ENCODE results near the gene KAT7. TPM values are rescaled to one million over a fixed set of nuclear protein-coding genes. Genes with fewer than 3 reads are reported as not detected.

KAT7 gene
- total and polyA plus RNA-seq, 2 of the 8 experiments (the other 6 are each of a cell fraction or from before 2014, with no cell fraction given) = 90.9 to 139 TPM

DNA sequence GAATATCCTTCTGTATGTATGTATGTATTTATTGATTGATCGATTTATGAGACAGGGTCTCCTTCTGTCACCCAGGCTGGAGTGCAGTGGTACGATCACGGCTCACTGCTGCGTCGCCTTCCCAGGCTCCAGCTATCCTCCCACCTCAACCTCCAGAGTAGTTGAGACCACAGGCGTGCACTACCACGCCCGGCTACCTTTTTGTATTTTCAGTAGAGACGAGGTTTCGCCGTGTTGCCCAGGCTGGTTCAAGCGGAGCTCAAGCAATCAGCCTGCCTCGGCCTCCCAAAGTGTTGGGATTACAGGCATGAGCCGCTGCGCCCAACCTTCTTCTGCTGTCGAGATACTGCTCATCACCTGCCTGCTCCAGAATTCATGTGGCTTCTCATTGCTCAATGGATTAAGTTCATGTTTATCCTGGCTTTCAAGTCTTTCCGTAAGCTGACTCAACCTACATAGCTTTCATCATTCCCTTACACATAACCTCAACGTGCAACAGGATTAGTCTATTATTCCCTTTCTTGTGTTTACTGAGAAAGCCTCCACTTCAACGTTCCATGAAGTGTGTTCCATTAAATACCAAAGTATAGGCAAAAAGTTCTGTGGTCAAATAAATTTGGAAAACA is 45.8 kb downstream of the KAT7 start:
- peaks cover 0 to 3% of the 10 kb centered on the region in 2 experiments for H4K20me1 ChIP-seq (replicated peaks in 1 of 2; ENCODE audit: control insufficient read depth in 1 of 2, insufficient read depth in 2 of 2, low read length in 2 of 2)
- ChIA-PET CTCF (ENCODE audit: partially characterized antibody) (interaction anchor here (0.7 to 2.0 kb wide), 3 partner anchors 10 to 173 kb away, joined by 3 to 8 read pairs (median 3); no protein-coding TSS in a partner anchor), POLR2A (ENCODE audit: partially characterized antibody) (interaction anchor here (1.4 to 2.2 kb wide), 5 partner anchors 9 to 71 kb away, joined by 3 to 6 read pairs (median 5); partner anchors contain the start of genes FAM117A and TAC4)
- no peak overlapping the region for H3K23ac ChIP-seq (ENCODE audit: insufficient read length)
- no peaks in the 10 kb centered on the region for H3K23me2 ChIP-seq (ENCODE audit: low read depth, low read length)
- H4K91ac ChIP-seq (replicated peaks; ENCODE audit: insufficient read length, low read length) = no peak overlapping the region
- H2AK5ac ChIP-seq (ENCODE audit: low read depth, low read length) = no peak overlapping the region
- H3K36me3 ChIP-seq (ENCODE audit: control insufficient read depth in 2 of 4, insufficient read depth in 4 of 4, low read length in 3 of 4) = peaks cover 0 to 27% (median 23%) of the 10 kb centered on the region in 4 experiments; a peak in 6 of 8 replicates
- H4K8ac ChIP-seq (ENCODE audit: extremely low read depth, insufficient read depth, low read length) = no peak overlapping the region; the same call in 1 of the 2 replicates
- no peak overlapping the region for H2BK15ac ChIP-seq (ENCODE audit: low read length)
- H3K9ac ChIP-seq (replicated peaks in 1 of 4; ENCODE audit: extremely low read depth in 1 of 4, low read depth in 3 of 4, low read length in 3 of 4) = no peak overlapping the region
- no peak overlapping the region for H3K4ac ChIP-seq (replicated peaks; ENCODE audit: insufficient read length, low read depth, low read length)
- no peaks in the 10 kb centered on the region for H3K4me1 ChIP-seq (replicated peaks in 1 of 4; ENCODE audit: control insufficient read depth in 3 of 4, insufficient read depth in 4 of 4, low read length in 3 of 4)
- H3K14ac ChIP-seq (ENCODE audit: insufficient read length) = no peak overlapping the region
- FAIRE-seq (no peak), DNase-seq (ENCODE audit: low read depth in 1 of 2, low spot score in 2 of 2) (no peak)
- no peaks in the 10 kb centered on the region for H3K79me2 ChIP-seq (ENCODE audit: control insufficient read depth in 1 of 2, insufficient read depth in 2 of 2, low read length in 2 of 2)
- H2AFZ ChIP-seq (ENCODE audit: low read length) = no peak overlapping the region
- H3K9me3 ChIP-seq (ENCODE audit: insufficient read depth in 2 of 2, low read depth in 1 of 2, low read length in 1 of 2) = no peaks in the 10 kb centered on the region
- no peak overlapping the region for H4K5ac ChIP-seq (ENCODE audit: insufficient read length, low read depth, low read length)
- H2BK12ac ChIP-seq (ENCODE audit: low read depth, low read length) = no peak overlapping the region
- no peaks in the 10 kb centered on the region for H3K79me1 ChIP-seq (ENCODE audit: low read depth, low read length)
- WGBS, 2 experiments (ENCODE audit: extremely low coverage in 1 of 2, insufficient coverage in 1 of 2, insufficient read length in 1 of 2, insufficient replicate concordance in 2 of 2, low coverage in 1 of 2, low lambda C conversion rate in 2 of 2, missing lambda C conversion rate in 1 of 2) = 93% methylated on average over 19 of the region's 19 CpGs; no CpG with 5 or more reads in 1 of the 2 experiments
- no peak overlapping the region for H3K27ac ChIP-seq (ENCODE audit: low read depth, low read length)
- no peak overlapping the region for H2BK120ac ChIP-seq (replicated peaks; ENCODE audit: low read depth, low read length)
- H3K56ac ChIP-seq (replicated peaks; ENCODE audit: insufficient read length, low read depth, low read length) = no peak overlapping the region
- H3K18ac ChIP-seq (ENCODE audit: extremely low read depth, low read length) = no peak overlapping the region
- no peak overlapping the region for H3K4me2 ChIP-seq (ENCODE audit: insufficient read depth in 1 of 2, low read depth in 2 of 2, low read length in 2 of 2)
- no peak overlapping the region for H2BK5ac ChIP-seq (ENCODE audit: low read depth, low read length)
- H3K27me3 ChIP-seq (replicated peaks in 1 of 4; ENCODE audit: control insufficient read depth in 3 of 4, extremely low read depth in 1 of 4, insufficient read depth in 3 of 4, low read length in 3 of 4) = no peaks in the 10 kb centered on the region
- H2BK20ac ChIP-seq (ENCODE audit: low read length) = no peak overlapping the region
- no peak overlapping the region for H3K4me3 ChIP-seq (ENCODE audit: extremely low read depth in 1 of 4, insufficient read depth in 2 of 4, low read depth in 3 of 4, low read length in 4 of 4)
- no peak for TF ChIP-seq SIX5 (IDR thresholded peaks at IDR 0.05; ENCODE audit: low read depth, low read length)
- TF ChIP-seq CTBP2 (IDR thresholded peaks at IDR 0.05; ENCODE audit: borderline replicate concordance, insufficient read depth, insufficient read length, low read length) = no peak
- no peak for TF ChIP-seq CEBPB (IDR thresholded peaks at IDR 0.05; ENCODE audit: low read depth, low read length)
- no peak for TF ChIP-seq CBX8 (IDR thresholded peaks at IDR 0.05; ENCODE audit: borderline replicate concordance, low read depth, low read length)

Measured in H1 (cell line).